ENCODE measurements around the gene FAM217B.
"Not testable (repeated sequence)": the region's sequence is repeated elsewhere in the genome, so short reads cannot be mapped to it uniquely, and the experiment has no call there.

The FAM217B gene

DNA sequence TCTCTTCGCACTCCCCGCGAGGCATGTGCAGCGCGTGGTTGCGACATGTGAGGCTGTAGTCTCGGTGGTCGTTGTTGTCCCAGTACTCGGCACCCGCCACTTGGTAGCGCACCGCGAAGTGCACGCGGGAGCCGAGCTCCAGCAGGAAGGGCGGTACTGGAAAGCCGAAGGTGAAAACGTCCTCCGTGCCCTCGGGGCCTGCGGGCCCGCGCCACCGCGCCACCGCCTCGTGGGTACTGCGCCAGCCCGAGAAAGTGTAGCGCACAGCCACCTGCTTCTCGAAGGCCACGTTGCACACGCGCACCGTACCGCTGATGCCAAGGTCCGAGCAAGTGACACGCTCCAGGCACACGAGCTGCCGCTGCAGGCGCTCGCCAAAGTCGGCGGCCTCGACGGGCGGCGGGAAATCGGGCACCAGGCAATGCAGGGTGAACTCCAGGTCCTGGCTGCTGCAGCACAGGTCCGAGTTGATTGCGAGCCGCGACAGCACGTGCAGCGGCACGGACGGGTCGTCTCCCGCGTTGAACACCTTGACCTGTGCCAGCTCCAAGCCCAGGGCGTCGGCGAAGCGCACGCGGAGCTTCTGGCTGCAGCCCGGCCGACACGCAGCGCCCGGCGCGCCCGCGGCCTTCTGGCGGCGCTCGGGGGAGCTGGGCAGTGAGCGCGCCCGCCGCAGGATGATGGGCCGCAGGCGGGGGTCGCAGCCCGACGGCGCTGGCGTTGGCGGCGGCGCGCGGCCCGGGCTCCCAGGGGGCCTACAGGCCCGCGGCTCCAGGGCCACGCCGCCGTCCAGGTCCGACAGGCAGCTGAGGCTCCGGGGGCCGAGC is 924 bp upstream of the FAM217B start:
- no peak for DNase-seq (ENCODE audit: low read depth)

DNA sequence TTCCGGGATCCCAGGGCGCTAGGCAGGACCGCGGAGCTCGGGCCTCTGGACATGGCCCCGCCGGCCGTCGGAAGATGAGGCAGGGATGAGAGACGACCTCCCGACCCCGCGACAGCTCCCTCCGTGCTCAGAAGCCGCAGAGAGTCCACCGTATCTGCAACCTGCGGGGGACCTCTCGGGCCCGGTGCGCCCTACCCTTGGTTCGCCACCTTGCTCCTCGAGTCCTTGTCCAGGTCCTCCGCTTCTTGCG is 385 bp upstream of the FAM217B start:
- DNase-seq (ENCODE audit: low read depth): no peak

DNA sequence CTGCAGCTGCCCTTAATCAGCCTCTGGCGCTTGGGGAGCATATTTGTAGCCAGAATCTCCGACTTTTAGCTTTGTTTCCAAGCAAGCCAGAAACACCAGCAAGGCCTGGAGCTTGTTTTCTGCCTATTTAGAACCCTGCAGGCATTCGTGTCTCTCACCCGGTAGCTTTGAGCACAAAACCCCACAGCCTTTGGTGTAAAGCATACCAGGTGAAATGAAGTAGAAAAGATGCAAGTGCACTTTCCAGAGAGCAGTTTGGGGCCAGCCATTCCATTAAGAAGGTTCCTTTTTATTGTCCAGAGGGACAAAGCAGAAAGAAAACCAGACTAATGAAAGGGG is 736 bp downstream of the FAM217B start:
- no peak for DNase-seq (ENCODE audit: low read depth)

DNA sequence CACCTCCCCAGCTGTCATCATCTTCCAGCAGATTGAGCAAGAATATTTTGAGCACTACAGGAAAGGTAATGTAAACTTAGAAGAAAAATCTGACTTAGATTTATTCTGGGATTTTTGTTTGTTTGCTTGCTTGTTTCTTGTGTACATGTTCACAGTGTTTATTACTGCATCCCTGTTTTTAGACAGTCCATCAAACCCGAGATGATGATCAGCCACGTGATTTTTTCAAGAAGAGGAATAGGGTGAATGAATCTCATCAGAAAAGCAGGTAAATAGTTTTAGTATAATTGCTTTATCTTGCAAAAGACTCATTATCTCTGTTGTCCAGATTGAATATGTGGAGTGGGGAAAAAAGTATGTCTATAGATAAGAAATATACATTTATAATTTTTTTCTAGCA is 2.1 kb downstream of the FAM217B start:
- DNase-seq (ENCODE audit: low read depth): no peak

DNA sequence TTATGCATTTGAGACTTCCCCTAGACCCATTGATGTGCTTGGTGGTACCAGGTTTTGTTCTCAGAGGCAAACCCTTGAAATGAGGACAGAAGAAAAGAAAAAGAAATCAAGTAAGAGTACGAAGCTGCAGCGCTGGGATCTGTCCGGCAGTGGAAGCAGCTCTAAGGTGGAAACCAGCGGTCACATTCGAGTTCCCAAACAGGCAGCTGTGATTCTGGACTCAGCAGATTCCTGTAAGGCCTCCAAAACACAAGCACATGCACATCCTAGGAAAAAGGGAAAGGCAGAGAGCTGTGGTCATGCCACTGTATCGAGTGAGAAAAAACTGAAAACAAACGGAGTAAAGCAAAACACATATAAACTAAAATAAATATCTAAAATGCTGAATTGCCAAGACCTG is 4.5 kb downstream of the FAM217B start:
- no peak for DNase-seq (ENCODE audit: low read depth)

DNA sequence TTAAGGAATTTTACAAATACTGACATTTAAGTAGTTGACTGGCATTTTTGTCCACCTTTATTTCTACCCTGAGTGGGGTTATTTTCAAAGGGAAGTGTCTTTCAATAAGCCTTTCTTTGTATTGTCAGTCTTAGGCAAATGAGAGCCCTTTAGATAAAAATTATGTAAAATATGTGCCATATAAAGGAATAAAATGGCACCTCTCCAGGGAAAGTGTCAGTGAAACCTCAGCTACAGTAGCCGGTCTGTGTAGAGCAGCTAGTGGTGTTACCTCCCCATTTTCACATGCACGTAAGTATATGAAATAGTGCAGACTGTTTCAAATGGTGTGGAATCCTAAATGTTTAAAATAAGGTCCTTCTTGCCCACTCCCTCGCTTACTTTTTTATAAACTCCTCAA is 5.0 kb downstream of the FAM217B start:
- DNase-seq (ENCODE audit: low read depth): no peak

DNA sequence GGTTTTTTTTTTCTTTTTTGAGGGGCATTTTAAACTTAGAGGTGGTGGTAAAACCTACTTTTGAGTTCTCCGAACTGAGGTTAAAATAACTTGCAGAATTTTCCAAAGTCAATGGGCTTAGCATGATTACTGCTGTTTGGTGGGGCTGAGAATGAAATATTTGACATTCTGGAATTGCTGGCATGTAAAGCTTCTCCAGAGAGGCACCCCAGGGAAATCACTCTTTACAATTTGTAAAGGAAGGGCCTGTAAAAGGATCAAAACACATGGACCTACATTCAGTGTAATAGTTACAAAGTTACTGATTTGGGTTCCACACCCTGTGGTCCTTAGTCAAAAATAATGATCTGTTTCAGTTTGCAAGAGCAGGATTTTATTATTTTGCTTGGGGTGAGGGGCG is 5.5 kb downstream of the FAM217B start:
- DNase-seq (ENCODE audit: low read depth): no peak

DNA sequence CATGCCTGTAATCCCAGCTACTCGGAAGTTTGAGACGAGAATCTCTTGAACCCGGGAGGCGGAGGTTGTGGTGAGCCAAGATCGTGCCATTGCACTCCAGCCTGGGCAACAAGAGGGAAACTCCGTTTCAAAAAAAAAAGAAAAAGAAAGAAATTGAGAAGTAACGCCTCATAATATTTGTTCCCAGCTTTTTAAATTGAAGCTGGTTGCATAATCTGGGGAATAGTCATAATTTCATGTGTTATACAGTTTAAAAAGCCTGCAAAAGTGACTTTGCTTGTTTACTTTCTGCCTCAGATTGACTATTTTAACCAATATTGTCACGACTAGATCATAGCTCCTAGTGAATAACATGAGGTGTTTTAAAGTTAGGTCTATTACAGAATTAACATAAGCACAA is 7.2 kb downstream of the FAM217B start:
- no peak for DNase-seq (ENCODE audit: low read depth)

DNA sequence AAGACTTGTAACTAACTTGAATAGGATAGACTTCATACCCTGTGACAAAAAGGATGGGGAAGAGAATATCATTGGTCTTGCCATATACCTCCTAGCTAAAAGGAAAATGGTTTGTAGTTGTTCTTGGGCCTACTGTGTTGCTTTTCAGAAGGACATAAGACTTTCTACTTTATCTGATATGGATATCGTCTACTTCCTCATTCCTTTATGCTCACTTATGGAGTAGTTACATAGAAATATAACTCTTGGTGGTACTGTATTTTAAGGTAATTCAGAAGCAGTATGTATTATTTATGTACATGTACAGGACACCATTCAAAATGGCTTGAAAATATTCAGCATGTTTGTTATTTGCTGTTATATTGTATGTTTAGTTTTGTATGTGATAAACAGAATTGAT is 8.0 kb downstream of the FAM217B start:
- DNase-seq (ENCODE audit: low read depth): no peak

DNA sequence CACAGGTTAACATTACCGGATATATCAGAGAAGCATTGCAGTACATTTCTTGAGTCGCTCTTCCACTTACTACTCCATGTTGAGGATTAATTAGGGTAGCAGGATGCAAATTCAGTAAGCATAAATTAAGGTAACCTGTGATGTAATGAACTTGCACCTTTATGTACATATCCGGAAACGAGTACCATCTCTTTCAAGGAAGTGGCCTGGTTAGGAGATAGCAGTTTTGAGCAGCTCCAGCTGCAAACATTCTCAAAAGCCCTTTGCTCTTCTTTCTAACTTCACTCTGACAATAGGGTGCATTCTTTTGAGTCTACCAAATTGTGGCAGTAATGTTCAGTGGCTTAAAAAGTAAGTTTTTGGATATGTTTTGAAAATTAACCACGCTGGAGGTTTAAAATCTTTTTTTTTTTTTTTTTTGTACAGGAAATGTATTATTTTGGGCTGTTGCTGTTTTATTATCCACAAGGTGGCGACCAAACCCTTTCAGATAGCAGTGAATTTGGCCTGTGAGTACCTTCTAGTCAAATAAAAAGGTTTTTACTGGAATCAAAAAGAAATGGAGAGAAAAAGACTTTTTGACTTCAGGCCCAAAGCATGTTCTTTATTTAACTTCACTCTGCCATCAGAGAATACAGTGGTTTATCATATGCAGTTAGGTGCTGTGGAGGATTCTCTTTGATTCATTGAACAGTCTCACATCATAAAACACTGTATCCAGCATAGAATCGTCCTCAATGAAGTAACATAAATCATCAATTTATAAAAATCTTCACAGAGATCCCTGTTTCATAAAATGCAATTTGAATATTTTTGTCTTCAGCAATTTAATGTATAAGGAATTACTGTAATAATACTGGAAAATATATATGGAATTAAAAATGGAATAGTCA is 8.9 kb downstream of the FAM217B start:
- no peak for DNase-seq (ENCODE audit: low read depth)

DNA sequence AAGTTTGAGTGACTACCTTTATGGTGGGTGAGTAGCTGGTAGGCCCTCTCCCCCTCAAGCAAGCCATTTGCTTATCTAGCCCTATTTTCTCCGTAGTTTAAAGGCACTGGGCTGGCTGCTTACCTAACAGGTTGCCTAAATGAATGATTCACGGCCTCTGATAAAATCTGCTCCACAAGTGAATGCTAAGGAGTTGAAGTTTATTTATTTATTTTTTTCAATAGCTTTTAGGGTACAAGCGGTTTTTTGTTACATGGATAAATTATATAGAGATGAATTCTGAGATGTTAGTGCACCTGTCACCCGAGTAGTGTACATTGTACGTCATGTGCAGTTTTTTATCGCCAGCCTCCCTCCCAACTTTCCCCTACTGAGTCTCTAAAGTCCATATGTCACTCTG is 9.7 kb downstream of the FAM217B start:
- DNase-seq (ENCODE audit: low read depth): no peak

DNA sequence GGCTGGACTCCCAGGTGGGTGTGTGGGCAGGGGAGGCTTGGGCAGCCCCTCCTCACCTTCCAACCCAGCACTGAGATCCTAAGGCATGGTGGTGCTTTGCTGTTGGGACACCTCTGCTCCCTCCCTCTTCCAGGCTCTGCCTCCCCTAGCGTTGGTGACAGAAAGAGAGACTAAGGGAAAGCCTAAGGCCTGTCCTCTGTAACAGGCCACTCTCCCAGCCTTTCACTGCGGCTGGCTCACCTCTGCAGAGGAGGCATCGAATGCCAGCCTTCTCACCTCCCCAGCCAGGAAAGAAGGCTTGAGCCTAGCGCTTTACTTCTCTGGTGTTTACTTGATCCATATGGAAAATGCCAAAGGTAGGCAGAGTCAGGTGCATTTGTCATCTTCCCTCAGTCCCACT is 14.5 kb downstream of the FAM217B start:
- DNase-seq (ENCODE audit: low read depth): no peak

DNA sequence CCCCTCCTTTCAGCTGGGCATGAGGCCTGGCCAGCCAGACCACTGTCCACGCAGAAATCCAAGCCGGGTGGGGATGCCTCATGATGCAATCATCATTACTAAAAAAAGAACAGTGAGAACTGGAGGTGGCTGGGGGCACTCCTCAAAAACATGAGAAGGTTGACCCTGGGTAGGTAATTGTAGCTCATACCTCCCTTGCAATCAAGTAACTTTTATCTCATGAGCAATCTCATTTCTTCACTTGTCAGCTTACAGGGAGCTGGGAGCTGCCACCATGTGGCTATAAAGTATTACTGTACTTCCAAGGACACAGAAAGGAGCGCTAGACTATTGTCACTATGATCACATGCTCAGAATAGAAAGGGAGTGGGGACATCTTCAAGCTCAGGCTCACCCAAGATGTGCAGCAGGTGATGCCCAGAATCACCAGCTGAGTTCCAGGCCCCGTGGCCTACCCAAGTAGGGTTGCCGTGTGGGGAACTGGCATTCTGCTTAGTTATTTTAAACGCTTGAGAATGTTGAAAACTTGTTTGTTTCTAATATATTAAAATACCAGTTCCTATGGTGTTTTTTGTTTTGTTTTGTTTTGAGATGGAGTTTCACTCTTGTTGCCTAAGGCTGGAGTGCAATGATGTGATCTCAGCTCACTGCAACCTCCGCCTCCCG is 15.1 kb downstream of the FAM217B start:
- DNase-seq (ENCODE audit: low read depth): no peak

DNA sequence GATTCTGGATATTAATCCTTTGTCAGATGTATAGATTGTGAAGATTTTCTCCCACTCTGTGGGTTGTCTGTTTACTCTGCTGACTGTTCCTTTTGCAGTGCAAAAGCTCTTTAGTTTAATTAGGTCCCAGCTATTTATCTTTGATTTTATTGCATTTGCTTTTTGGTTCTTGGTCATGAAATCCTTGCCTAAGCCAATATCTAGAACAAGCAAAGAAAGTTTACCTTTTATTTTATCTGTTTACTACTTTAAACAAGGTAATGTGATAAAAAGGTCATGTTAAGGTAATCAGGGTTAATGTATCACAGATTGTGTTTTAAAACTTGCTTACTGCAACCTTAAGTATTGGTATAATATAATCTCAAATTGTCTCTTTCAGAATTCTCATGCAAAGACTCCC is 17.4 kb downstream of the FAM217B start:
- DNase-seq (ENCODE audit: low read depth): not testable (repeated sequence)

DNA sequence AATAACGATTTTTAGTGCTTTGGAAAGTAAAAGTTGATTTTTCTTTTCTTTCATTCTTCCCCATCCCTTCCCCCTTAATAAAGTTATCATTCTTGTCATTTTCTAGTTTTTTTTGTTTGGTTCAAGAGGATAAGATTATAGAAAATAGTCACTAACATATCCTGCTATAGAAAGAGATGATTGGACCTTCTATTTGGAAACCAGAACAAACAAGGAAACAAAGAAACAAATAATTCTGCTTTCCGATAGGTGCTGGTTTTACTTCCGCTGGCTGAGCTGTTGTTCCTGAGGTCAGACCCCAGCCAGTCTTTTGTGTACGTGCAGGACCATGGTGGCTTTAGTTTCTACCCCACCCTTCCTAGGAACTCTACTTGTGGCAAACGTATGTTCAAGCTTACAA is 17.9 kb downstream of the FAM217B start, which contains the start of gene CDH26:
TSS of gene CDH26 (plus strand) at position 301 of the 400 bp plus-strand sequence. CDS start 304 bp downstream, outside the sequence.
- DNase-seq (ENCODE audit: low read depth): no peak

DNA sequence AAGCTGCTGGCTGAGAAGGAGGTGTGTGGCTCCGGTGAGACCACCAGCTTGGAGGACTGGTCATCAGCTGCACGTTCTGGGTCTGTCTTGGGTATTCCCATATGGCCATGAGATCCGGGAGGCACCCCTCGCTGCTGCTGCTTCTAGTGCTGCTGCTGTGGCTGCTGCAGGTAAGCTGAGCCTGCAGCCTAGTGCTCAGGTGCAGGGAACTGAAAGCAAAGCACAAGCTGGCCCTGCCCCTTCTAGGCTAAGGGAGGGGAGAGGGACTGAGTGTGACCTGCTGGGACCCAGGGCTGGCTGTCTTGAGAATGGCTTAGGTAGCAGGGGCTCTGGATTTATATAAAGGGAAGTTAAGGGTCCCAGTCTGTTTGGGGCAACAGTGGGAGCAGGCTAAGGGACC is 18.4 kb downstream of the FAM217B start:
- DNase-seq (ENCODE audit: low read depth): no peak

DNA sequence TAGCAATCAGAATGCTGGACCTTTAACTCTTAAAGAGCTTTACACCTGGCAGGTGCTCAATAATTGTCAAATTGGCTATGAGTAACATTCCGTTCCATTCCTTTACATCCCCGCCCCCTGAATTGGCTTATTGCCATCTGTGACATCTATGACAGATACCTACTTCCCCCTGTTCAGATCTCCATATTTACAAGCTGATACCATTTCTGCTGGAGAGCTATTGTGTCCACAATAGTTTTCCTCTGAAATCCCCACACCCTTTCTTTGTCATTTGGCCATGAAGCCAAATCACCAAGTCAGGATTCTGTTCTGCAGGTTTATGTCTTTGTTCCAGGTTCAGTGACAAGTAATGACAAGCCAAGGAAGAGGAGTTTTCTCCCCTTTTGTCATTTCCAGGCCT is 21.2 kb downstream of the FAM217B start:
- DNase-seq (ENCODE audit: low read depth): no peak

DNA sequence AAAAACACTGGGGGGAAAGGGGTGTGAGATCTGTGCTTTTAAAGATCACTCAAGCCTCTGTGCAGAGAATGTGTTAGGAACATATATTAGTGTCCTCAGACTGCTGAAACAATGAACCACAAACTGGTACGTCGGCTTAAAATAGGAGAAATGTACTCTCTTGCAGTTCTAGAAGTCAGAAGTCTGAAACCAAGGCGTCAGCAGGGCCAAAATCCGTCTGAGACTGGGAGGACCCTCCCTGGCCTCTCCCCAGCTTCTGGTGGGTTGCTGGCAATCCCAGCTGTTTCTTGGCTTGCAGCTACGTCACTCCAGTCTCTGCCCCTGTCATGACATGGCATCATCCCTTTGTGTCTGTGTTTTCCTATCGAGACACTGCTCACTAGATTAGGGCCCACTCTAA is 22.0 kb downstream of the FAM217B start:
- no peak for DNase-seq (ENCODE audit: low read depth)

DNA sequence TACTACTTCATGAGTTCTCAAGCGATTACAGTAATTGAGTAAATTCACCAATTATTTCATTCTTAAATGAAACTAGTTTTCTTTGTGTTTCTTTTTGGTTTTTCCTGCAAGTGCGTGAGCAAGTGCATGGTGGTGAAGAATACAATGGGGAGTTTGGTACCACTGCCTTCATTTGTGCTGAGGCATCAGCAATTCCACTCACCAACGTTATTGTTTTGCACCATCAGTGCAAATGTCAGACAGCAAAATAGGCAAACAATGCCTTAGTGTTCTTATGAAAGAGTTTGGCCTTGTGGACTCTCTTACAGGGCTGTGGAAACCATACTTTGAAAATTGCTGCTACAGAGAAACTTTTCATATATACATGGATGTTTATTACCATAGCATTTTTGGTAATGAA is 26.2 kb downstream of the FAM217B start:
- no peak for DNase-seq (ENCODE audit: low read depth)

DNA sequence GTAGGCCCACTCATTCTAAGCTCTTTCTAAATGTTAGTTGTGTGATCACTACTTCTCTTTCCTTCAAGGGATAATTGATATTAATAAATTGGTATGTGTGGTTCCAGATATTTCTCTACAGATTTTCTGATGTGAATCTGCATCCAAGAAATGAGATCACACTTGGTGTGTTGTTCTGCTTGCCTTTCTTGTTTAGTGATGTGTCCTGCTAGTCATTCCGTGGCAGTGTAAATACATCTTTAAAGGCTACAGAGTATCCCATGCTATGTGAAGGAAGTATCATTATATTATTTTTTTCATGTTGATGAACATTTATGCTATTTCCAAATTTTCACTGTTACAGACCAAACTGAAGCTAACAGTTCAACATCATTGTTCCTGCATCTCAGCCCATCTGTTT is 31.2 kb downstream of the FAM217B start:
- no peak for DNase-seq (ENCODE audit: low read depth)

DNA sequence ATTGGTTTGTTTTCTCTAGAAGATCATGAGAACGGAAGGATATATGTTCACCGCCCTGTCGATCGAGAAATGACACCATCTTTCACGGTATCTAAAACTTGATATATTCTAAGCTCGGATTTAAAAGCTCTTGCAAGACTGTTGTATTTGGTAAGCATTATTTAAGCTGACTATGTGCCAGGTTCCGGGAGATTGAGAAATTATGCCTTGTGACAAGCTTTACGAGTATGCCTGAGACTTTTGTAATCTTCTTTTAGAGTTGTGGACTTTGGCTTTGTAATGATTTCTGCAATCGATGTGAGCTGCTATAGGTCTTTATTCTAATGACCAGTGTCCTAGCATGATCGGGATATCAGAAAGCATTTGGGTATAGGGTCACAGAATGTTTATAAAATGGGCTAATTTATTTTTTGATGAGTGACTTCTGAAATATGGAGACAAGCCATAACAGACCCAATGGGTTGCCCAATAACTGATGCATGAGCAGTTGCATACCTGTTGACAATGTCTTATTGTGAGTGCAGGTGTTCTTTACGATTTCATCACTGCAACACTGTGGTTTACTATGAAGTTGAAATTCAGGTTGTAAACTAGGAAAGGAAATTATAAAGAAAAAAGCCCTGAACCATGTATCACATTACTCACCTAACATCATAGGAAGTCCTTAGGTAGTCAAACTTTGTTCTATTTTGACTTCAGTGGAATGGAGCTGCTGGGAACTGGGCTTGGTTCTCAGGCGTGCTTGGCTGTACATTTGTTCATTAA is 32.0 kb downstream of the FAM217B start:
- no peak for DNase-seq (ENCODE audit: low read depth)

DNA sequence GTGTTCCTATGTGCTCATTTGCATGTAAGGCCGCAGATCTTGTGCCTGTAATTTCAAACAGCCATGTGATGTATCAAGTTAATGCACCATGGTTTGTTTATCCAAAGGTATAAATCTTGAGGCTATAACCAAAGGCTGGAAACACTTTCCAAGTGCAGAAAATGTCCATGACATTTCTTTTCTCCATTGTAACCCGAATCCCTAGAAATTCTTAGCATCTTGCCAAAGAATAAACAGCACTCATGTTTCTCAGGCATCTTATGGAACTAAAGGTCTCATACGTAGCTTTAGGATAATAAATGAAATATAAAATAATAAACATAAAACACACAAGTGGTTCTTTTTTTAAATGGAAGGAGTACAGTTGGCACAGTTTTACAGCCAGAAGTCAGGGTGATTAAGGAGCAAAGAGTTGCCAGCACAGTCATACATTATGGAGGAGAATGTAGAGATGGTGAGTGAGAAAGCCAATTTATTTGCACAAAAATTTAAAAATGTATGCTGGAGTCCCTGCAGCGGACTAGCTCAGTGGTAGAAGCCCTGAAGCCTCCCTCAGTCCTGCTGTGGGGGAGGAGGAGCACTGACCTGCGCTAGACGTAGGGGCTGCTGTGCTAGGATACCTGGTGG is 36.1 kb downstream of the FAM217B start:
- DNase-seq (ENCODE audit: low read depth): no peak
